ENCODE measurements around the gene C5orf46.

Gene C5orf46

DNA sequence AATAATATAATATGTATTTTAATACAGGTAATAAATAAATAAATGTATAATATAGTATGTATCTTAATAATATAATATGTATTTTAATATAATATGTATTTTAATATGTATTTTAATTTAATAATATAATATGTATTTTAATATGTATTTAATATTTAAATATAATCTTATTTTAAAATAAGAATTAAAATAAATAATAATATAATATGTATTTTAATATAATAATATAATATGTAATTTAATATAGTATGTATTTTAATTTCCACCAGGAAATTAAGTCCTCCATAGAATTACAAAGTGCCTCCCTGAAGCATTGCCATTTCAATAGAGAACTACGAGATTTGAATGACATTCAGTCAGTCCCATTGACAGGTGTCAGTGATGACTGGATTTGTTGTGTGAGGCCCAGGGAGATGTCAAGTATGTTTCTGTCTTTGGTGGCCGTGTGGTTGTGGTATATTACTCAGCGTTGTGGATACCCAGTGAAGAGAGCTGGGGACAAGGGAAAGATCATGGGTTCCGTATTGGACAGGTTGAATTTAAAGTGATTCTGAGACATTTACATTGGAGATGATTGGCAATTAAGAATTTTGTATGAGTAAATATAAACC, 14.2 kb upstream of the C5orf46 start:
- no peak for TF ChIP-seq EZH2phosphoT487 (IDR thresholded peaks at IDR 0.05; ENCODE audit: borderline replicate concordance, low read length)
- TF ChIP-seq, protein P1, sequence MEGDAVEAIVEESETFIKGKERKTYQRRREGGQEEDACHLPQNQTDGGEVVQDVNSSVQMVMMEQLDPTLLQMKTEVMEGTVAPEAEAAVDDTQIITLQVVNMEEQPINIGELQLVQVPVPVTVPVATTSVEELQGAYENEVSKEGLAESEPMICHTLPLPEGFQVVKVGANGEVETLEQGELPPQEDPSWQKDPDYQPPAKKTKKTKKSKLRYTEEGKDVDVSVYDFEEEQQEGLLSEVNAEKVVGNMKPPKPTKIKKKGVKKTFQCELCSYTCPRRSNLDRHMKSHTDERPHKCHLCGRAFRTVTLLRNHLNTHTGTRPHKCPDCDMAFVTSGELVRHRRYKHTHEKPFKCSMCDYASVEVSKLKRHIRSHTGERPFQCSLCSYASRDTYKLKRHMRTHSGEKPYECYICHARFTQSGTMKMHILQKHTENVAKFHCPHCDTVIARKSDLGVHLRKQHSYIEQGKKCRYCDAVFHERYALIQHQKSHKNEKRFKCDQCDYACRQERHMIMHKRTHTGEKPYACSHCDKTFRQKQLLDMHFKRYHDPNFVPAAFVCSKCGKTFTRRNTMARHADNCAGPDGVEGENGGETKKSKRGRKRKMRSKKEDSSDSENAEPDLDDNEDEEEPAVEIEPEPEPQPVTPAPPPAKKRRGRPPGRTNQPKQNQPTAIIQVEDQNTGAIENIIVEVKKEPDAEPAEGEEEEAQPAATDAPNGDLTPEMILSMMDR (IDR thresholded peaks at IDR 0.05; ENCODE audit: low read depth, low read length, poor library complexity, severe bottlenecking): no peak
- no peaks in the 10 kb centered on the region for H3F3A ChIP-seq (ENCODE audit: control insufficient read depth, insufficient read depth)
- H3K9me2 ChIP-seq (replicated peaks; ENCODE audit: control insufficient read depth, low read length): no peaks in the 10 kb centered on the region
- H3K27ac ChIP-seq (ENCODE audit: low read depth, low read length): no peak overlapping the region
- H3K4me3 ChIP-seq (ENCODE audit: low read length): no peak overlapping the region
- no peaks in the 10 kb centered on the region for H3K9me3 ChIP-seq (ENCODE audit: control insufficient read depth, insufficient read depth, low read length)
- H3K79me2 ChIP-seq (ENCODE audit: control insufficient read depth, low read length): no peaks in the 10 kb centered on the region
- H3K27me3 ChIP-seq (ENCODE audit: control insufficient read depth, low read length): no peaks in the 10 kb centered on the region
- H3K36me3 ChIP-seq (ENCODE audit: control insufficient read depth, low read length): no peaks in the 10 kb centered on the region
- H4K20me1 ChIP-seq (ENCODE audit: control insufficient read depth, insufficient read depth, low read depth, low read length): no peaks in the 10 kb centered on the region
- H3K4me1 ChIP-seq (ENCODE audit: control insufficient read depth, low read length): no peaks in the 10 kb centered on the region
- H3K4me2 ChIP-seq (ENCODE audit: low read length): no peak overlapping the region

DNA sequence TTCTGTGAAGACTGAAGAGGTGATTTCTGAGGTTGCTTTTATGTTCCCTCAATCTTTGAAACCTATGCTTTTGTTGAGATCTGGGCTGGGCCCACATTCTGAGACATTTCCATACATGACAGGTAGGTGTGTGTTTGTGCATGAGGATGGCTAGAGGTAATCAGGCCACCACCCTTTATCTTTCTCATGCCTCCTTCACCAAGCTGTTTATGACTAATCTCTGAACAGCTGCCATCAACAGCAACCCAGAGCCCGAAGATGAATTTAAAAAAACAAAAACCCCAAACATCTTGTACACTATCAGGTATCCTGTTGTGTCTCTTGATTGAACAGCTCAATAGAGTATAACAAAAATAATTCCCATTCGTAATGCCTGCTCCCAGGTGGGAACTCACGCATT, 12.6 kb upstream of the C5orf46 start:
- H4K20me1 ChIP-seq (ENCODE audit: control insufficient read depth, insufficient read depth, low read depth, low read length): no peaks in the 10 kb centered on the region
- H3K9me3 ChIP-seq (ENCODE audit: control insufficient read depth, insufficient read depth, low read length): no peaks in the 10 kb centered on the region
- no peaks in the 10 kb centered on the region for H3K36me3 ChIP-seq (ENCODE audit: control insufficient read depth, low read length)
- H3K27ac ChIP-seq (ENCODE audit: low read depth, low read length): no peak overlapping the region
- H3K27me3 ChIP-seq (ENCODE audit: control insufficient read depth, low read length): no peaks in the 10 kb centered on the region
- TF ChIP-seq, protein P1 (IDR thresholded peaks at IDR 0.05; ENCODE audit: low read depth, low read length, poor library complexity, severe bottlenecking): no peak
- no peak for TF ChIP-seq EZH2phosphoT487 (IDR thresholded peaks at IDR 0.05; ENCODE audit: borderline replicate concordance, low read length)
- no peak overlapping the region for H3K4me3 ChIP-seq (ENCODE audit: low read length)
- H3K4me1 ChIP-seq (ENCODE audit: control insufficient read depth, low read length): no peaks in the 10 kb centered on the region
- no peaks in the 10 kb centered on the region for H3K9me2 ChIP-seq (replicated peaks; ENCODE audit: control insufficient read depth, low read length)
- H3F3A ChIP-seq (ENCODE audit: control insufficient read depth, insufficient read depth): no peaks in the 10 kb centered on the region
- H3K79me2 ChIP-seq (ENCODE audit: control insufficient read depth, low read length): no peaks in the 10 kb centered on the region
- H3K4me2 ChIP-seq (ENCODE audit: low read length): no peak overlapping the region

DNA sequence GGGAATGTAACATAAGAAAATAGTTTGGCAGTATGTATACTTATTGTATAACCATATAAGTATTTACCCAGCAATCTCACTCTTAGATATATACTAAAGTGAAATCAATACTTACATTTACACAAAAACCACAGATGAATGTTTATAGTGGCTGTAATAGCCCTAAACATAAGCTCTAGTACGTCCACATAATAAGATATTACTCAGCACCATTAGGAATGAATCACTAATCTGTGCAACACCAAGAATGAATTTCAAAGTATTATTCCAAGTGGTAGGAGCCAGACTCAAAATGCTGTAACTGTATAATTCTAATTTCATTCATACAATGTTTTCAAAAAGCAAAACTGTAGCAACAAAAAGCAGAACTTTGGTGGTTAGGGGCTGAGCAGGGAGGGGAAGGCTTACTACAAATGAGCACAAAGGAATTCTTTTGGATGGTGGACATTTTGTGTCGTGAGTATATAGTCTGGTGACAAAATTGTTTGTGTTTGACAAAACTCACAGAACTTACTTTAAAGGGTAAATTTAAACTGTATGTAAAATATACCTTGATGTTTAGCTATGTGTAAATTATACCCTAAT, 11.9 kb upstream of the C5orf46 start:
- H3K4me1 ChIP-seq (ENCODE audit: control insufficient read depth, low read length): no peaks in the 10 kb centered on the region
- no peaks in the 10 kb centered on the region for H3K27me3 ChIP-seq (ENCODE audit: control insufficient read depth, low read length)
- H3F3A ChIP-seq (ENCODE audit: control insufficient read depth, insufficient read depth): no peaks in the 10 kb centered on the region
- no peak for TF ChIP-seq EZH2phosphoT487 (IDR thresholded peaks at IDR 0.05; ENCODE audit: borderline replicate concordance, low read length)
- TF ChIP-seq, protein P1 (IDR thresholded peaks at IDR 0.05; ENCODE audit: low read depth, low read length, poor library complexity, severe bottlenecking): no peak
- no peak overlapping the region for H3K4me3 ChIP-seq (ENCODE audit: low read length)
- H3K4me2 ChIP-seq (ENCODE audit: low read length): no peak overlapping the region
- no peaks in the 10 kb centered on the region for H3K79me2 ChIP-seq (ENCODE audit: control insufficient read depth, low read length)
- no peaks in the 10 kb centered on the region for H3K36me3 ChIP-seq (ENCODE audit: control insufficient read depth, low read length)
- no peaks in the 10 kb centered on the region for H4K20me1 ChIP-seq (ENCODE audit: control insufficient read depth, insufficient read depth, low read depth, low read length)
- H3K27ac ChIP-seq (ENCODE audit: low read depth, low read length): no peak overlapping the region
- no peaks in the 10 kb centered on the region for H3K9me3 ChIP-seq (ENCODE audit: control insufficient read depth, insufficient read depth, low read length)
- no peaks in the 10 kb centered on the region for H3K9me2 ChIP-seq (replicated peaks; ENCODE audit: control insufficient read depth, low read length)

Measured in DOHH2 (cell line).